ENCODE measurements around the gene MED22. TPM values are rescaled to one million over a fixed set of nuclear protein-coding genes. Genes with fewer than 3 reads are reported as not detected.
"Not testable (repeated sequence)": the region's sequence is repeated elsewhere in the genome, so short reads cannot be mapped to it uniquely, and the experiment has no call there.

Gene MED22
- total RNA-seq, 2 experiments from 2014 or later = 42.5 to 43.3 TPM

DNA sequence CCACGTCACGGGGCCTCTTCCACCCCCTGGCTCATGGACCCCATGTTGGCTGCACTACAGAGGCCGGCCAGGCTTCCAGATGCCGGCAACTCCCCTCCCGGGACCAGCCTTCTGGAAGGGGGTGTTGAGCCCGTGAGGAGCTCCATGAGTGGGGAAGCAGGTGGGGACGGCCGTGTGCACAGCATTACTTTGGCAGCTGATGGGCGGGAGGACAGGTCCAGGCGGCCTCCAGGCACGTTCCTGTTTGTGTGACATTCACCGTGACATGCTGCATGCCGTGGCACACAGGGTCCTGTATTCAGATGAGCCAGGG is 43.8 kb downstream of the MED22 start:
- ChIA-PET CTCF (no interaction called here), POLR2A (no interaction called here)

DNA sequence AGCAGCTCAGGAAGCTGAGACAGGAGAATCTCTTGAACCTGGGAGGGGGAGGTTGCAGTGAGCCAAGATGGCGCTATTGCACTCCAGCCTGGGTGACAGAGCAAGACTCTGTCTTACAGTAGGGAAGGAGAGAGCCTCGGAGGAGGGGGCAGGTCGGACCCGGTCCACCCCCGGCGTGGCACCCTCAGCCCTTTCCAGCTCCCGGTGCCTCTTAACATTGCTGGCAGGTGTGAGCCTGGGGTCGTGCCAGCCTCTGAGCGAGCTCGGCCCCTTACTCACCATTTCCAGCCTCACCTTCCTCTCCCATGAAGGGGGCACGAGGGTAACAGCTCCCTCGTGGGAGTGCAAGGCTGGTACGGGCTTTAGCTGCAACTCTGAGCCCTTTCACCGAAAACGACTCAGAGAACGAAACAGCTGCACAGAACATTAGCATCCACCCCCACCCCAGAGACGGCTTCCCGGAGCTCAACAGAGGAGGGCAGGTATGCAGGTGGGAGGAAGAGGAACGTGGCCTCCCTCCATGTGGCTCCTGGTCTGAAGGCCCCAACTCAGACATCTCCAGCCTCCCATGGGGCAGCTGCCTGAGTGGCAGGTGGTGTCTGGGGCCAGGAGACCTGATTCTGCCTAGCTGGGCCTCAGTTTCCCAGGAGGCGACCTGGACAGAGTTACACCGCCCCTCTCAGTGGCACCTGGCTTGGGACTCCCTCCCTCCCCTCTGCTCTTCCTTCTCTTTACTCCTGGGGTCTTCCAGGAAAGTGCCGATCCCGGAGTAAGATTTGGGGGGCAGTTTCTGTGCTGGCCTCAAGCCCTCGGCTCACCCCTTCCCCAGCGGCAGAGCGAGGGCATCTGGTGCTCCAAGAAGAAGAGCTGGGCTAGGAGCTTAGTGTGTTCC is 44.4 kb downstream of the MED22 start:
- ChIA-PET POLR2A (no interaction called here), CTCF (no interaction called here)

- CTCF ChIA-PET = no interaction called here
- POLR2A ChIA-PET = interaction anchor here (0.7 kb wide), 1 partner anchor 22 kb away, joined by 3 read pairs; no protein-coding TSS in a partner anchor
Observed at GRCh38 chr9:133301253-133302230, 46.4 kb downstream of the MED22 start.

GRCh38 chr9:133299996-133300395 is 47.9 kb downstream of the MED22 start:
- POLR2A ChIA-PET, CTCF ChIA-PET: not testable (repeated sequence)

DNA sequence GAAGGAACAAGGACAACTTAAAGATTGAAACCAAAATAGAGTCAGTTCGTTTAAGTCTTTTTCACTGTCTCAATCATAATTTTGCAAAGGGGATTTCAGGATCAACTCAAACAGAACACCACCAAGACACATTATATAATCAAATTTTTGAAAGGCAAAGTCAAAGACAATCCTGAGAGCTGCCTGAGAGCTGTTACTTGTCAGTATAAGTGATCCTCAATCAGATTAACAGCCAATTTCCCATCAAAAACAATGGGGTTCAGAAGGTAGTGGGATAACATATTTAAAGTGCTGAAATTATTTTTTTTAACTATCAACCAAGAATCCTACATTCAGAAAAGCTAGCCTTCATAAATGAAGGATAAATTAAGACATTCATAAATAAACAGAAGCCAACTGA is 53.7 kb downstream of the MED22 start:
- ChIA-PET POLR2A (no interaction called here), CTCF (no interaction called here)

DNA sequence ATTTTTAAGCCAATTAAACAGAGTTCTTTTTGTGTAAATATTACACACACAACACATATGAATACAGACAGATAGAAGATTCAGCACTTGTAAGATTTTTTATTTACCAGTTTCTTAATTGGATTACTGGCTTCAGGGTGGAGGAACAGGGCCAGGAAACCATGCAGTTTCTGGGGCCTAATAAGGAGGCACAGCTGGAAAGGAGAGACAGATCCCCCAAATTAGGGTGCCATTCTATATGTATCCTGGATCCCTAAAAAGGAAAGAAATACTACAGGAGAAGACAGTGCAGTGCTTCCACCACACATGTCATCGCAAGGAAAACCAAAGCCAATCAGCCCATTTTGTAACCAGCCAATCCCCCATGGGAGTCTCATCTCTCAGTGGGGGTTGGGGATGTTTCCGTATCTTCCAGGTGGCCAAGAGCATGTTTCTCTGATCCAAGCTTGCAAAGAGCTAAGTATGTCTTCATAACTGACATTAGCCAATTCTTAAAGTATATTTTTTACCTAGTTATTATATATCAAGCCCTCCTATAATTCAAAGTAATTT is 57.1 kb downstream of the MED22 start:
- POLR2A ChIA-PET = no interaction called here
- CTCF ChIA-PET = interaction anchor here (1.0 kb wide), 1 partner anchor 22 kb away, joined by 6 read pairs; no protein-coding TSS in a partner anchor

Other genes starting within 250 kb of the MED22 start
- 10 to 100 TPM; 57.9 to 60.2 TPM for gene RALGDS, start 226.9 kb downstream of the MED22 start, total RNA-seq
- 1 to 10 TPM; 2.5 to 3.1 TPM for gene GBGT1, start 184.2 kb downstream of the MED22 start, total RNA-seq
- not detected for gene OBP2B, start 138.9 kb downstream of the MED22 start, total RNA-seq
- not detected for gene ABO, start 72.9 kb downstream of the MED22 start, total RNA-seq
- 10 to 100 TPM; 33.0 to 34.2 TPM for gene SURF6, start 11.9 kb downstream of the MED22 start, total RNA-seq
- 1,000 to 10,000 TPM; 3,102 to 3,168 TPM for gene RPL7A, start 87 bp upstream of the MED22 start, total RNA-seq
- gene SURF1, start 8.4 kb upstream of the MED22 start, total RNA-seq = 10 to 100 TPM; 31.6 to 31.9 TPM
- gene SURF2, start 8.4 kb upstream of the MED22 start, total RNA-seq = 10 to 100 TPM; 29.7 to 30.9 TPM
- 100 to 1,000 TPM; 260 to 276 TPM for gene SURF4, start 27.9 kb upstream of the MED22 start, total RNA-seq
- under 1 TPM; 0.21 to 0.65 TPM for gene STKLD1, start 28.2 kb upstream of the MED22 start, total RNA-seq
- gene REXO4, start 69.9 kb upstream of the MED22 start, total RNA-seq = 10 to 100 TPM; 49.5 to 52.0 TPM
- 1 to 10 TPM in 1 of 2 experiments, under 1 TPM in 1; 0.89 to 1.4 TPM for gene ADAMTS13, start 74.2 kb upstream of the MED22 start, total RNA-seq
- gene CACFD1, start 111.8 kb upstream of the MED22 start, total RNA-seq = under 1 TPM; 0.90 to 0.97 TPM
- 10 to 100 TPM; 14.3 to 14.4 TPM for gene SLC2A6, start 131.0 kb upstream of the MED22 start, total RNA-seq
- not detected for gene MYMK, start 176.8 kb upstream of the MED22 start, total RNA-seq
- under 1 TPM in 1 of 2 experiments, not detected in 1; 0.04 TPM for gene ADAMTSL2, start 186.6 kb upstream of the MED22 start, total RNA-seq

Data from activated CD8-positive, alpha-beta memory T cell treated with anti-CD3 and anti-CD28 coated beads for 36 hours (primary cell).